ENCODE data around the gene CXCR3.
"Not testable (repeated sequence)": the region's sequence is repeated elsewhere in the genome, so short reads cannot be mapped to it uniquely, and the experiment has no call there.

The CXCR3 gene

GRCh38 chrX:71636438-71637252 is 18.3 kb upstream of the CXCR3 start:
- no peak for DNase-seq

- no peak for DNase-seq
These were observed 16.1 kb upstream of the CXCR3 start for GRCh38 chrX:71634366-71634765.

GRCh38 chrX:71632923-71633657 is 14.8 kb upstream of the CXCR3 start:
- DNase-seq: no peak

DNA sequence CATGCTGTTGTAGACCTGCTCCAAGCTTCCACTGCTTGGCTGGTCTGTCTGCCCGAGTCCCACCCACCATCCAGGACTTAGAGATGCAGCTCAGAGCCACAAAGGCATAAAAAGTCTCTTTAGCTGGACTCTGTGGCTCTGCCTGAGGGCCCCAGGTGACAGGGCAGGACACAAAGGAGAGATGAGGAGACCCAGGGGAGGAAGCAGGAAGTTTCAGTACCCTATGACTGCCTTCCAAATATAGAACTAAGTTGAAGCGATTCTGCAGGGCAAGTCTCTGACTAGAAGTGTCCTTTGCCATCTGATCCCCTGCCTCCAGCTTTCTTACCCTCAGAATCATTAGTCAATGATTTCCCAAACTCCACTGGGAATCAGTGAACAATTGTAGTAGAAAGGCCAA is 11.2 kb upstream of the CXCR3 start:
- DNase-seq: no peak

- DNase-seq: no peak
These were observed 9.5 kb upstream of the CXCR3 start for GRCh38 chrX:71627588-71628404.

DNA sequence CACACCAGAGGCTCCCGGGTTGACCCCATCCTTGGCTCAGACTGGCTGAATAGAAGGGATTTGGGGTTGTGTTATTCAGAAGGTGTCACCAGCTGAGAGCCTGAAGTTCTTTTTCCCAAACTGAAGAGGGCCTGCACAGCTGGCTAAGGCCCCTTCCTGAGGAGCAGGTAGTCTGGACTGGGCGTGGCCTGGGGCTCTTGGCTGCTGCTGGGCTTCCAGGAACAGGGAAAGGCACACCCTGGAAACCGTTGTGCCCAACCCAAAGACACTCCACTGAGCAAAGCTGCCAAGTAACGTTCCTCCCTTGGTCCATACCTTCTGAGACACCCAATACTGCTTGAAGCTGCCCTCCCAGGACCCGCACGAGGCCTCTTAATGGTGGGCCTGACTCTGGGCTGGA is 8.3 kb upstream of the CXCR3 start:
- DNase-seq: no peak

DNA sequence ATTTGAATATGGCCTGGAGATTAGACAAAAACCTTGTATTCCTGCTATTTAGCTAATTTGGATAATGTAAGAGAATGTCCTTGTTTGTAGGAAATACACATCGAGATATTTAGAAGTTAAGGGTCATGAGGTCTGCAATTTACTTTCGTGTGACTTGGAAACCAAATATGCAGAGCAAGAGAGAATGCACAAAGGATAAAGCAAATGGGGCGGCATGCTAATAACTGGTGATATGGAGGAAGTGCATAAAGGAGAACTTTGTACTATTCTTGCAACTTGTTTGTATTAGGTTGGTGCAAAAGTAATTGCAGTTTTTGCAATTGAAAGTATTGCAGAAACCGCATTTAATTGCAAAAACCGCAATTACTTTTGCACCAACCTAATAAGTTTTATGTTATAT is 7.2 kb upstream of the CXCR3 start:
- no peak for DNase-seq

DNA sequence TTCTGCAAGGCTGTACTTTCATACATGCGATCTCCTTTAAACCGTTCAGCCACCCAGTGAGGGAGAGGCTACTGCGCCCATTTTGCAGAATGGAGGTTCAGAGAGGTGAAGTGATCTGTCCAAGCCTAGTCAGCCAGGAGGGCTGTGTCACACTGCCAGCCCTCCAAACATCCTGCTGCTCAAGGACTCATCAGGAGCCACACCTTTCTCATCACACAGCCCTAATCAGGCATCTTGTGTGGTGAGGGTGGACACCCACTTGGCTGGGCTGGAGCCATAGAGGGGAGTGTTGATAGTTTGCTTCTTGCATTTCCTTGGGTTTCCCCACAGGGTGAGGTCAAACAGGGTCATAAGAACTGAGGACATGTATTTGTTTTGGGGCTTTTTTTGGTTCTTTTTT is 5.4 kb upstream of the CXCR3 start:
- DNase-seq: no peak

DNA sequence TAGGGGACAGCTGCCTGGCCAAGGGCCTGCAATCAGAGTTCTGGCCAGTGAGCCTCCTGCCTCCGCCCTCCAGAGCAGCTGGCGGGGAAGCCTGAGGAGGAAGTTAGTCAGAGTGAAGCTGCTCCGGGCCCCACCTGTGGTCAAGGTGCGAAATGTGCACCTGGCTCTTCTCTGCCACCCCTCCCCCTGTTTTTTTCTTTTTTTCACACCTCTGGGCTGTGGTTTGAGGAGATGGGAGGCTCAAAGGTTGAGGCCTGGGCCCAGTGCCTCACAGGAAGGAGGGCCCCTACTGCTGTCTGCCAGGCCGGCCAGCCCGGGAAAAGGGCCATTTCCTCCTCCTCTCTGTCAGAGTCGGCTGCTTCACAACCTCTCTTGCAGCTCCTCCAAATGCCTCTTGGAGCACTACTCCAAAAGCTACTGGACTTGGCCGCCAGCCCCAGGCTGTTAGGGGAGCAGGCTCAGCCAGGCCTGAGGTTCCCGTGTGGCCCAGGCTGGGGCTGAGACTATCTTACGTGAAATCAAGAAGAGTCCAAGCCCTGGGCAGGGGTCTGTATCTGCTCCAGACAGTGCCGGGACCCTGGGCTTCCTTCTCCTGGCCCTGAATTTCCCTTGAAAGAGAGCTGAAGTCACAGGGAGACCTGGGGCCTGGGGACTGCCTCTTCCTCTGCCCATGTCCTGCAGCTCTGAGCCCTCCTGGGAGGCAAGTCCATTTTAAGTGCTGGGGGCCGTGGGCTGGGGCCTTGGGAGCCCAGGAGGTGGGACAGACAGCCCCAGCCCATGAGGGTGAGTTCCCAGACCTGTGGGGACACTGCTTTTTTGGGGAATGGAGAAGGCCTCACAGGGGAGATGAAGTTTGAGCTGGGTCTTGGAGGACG is 4.5 kb upstream of the CXCR3 start:
- DNase-seq: peak in 1 of 2 experiments; percentile 2

DNA sequence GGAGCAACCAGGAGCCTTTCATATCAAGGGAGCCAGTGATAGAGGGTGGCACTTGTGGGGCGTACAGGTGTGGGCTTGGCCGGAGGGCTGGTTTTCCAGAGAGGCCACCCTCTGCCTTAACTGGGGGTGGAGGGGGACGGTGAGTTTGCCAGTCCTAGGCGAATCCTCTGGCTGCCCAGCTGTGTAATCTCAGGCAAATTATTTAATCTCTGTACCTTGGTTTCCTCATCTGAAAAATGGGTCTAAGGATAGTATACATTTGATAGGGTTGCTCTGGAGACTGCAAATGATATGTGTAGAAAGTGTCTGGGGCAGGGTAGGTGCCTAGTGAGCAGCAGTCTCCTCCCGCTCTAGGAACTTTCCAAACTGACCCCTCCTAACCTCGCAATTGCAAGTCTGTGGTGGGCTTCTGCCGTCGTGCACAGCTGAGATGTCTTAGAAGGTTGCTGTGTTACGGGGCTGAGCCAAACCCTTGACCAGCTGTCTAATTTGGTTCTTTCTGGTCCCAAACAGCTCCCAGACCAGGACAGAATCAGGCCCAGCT is 3.8 kb upstream of the CXCR3 start:
- no peak for DNase-seq

GRCh38 chrX:71621603-71622002 is 3.3 kb upstream of the CXCR3 start:
- no peak for DNase-seq

DNA sequence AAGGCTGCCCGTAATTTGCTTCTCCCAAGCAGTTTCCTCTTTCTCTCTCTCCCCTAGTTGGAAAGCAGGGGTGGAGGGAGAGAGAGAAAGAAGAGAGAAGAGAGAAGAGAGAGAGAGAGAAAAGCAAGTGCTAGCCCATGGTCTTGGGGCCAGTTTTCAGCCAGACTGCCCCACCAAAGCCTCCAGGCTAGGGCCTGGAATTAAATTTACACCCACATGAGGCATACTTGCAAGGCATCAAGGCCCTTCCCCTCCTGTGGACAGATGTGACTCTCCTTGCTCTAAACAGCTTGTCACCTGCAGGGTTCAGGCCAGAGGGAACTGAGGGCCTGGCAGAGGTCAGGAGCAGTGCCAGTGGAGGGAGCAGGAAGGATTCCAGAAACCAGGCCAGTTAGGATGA is 1.7 kb upstream of the CXCR3 start:
- no peak for DNase-seq

DNA sequence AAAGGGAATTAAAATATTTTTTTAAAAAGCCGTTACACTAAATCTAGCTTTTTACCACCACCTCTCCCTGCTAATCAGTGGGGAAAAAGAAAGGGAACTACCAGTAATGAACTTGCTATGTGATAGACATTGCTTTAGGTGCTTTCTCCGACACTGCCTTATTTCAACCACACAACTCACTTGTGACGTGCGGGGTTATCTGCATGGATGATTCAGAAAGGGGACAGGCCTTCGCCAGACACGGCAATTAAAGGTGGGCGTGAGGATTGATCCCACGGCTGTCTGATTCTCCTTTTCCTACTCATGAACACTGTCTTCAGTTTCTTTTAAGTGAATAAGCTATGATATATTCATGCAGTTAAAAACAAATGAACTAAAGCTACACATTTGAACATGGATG is 882 bp upstream of the CXCR3 start:
- no peak for DNase-seq

DNA sequence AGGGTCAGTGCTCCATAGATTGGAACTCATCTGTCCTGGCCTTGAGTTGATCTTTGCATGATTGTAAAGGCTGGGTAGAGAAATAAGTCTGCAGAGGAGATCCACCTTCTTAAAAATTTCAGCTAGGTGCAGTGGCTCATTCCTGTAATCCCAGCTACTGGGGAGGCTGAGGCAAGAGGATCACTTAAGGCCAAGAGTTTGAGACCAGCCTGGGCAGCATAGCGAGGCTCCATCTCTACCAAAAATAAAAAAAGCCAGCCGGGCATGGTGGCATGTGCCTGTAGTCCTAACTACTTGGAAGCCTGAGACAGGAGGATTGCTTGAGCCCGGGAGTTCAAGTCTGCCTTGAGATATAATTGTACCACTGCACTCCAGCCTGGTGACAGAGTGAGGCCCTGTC is 476 bp upstream of the CXCR3 start:
- DNase-seq: no peak

DNA sequence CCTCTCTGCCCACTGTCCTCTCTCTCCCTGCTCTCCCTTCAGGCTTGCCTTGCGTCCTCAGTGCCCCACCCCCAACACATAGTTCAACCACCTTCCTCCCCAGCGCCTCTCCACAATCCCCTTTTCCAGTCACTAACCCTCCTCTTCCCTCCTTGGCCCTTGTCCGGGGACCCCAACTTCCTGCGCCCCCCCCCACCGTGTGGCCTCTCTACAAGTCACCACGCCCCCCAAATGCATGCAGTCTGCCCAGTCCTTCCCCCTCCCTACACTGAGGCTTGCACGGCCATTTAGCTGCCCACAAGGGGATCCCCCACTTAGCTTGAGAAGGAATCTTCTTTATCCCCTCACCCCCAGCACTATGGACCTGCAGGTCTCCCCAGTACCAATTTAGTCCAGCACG is 569 bp downstream of the CXCR3 start:
- no peak for DNase-seq

GRCh38 chrX:71616672-71617529 is 1.4 kb downstream of the CXCR3 start:
- DNase-seq: no peak

DNA sequence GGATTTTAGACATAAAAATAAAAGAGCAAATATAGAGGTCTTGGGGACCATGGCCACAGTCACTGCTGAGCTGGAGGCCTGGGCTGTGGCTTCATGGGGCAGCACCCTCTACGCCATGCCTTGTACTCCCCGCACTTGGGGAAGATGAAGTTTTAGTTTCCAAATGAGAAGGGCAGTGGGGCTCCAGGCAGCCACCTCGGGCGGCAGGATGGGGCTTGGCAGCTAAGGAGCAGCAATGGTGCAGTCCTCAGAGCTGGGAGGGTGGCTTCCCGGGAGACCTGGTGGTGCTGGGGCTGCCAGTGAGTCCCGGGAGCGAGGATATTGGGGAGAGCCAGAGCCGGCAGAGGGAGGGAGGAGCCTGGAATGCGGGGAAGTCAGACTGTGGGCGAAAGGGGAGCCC is 2.4 kb downstream of the CXCR3 start:
- DNase-seq: no peak

- DNase-seq: no peak
These were observed 3.3 kb downstream of the CXCR3 start for GRCh38 chrX:71615056-71615455.

DNA sequence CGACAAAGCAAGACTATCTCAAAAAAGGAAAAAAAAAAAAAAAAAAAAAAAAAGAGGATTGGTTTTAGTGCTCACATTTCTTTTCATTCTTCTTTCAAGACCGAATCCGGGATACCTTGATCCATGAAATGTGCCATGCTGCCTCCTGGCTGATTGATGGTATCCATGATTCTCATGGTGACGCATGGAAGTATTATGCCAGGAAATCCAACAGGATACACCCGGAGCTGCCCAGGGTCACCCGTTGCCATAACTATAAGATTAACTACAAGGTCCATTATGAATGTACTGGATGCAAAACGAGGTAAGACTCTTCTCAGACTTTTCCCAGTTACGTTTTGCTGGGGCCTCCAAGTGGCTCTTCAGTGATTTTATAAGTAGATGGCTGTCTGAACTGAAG is 6.1 kb downstream of the CXCR3 start:
- no peak for DNase-seq

DNA sequence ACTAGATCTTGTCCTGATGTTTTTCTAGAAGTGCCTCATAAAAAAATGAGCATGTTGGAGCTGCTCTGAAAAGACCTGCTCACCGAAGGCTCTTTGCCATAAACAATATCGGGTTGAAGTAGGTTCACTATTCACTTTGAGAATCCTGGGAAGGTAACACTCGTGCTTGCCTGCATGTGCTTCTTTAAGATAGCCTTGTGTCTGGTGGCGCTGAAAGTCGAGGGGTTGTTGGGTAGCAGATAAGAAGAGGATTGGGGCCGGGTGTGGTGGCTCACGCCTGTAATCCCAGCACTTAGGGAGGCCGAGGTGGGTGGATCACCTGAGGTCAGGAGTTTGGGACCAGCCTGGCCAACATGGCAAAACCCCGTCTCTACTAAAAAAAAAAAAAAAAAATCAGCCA is 6.6 kb downstream of the CXCR3 start:
- not testable (repeated sequence) for DNase-seq

DNA sequence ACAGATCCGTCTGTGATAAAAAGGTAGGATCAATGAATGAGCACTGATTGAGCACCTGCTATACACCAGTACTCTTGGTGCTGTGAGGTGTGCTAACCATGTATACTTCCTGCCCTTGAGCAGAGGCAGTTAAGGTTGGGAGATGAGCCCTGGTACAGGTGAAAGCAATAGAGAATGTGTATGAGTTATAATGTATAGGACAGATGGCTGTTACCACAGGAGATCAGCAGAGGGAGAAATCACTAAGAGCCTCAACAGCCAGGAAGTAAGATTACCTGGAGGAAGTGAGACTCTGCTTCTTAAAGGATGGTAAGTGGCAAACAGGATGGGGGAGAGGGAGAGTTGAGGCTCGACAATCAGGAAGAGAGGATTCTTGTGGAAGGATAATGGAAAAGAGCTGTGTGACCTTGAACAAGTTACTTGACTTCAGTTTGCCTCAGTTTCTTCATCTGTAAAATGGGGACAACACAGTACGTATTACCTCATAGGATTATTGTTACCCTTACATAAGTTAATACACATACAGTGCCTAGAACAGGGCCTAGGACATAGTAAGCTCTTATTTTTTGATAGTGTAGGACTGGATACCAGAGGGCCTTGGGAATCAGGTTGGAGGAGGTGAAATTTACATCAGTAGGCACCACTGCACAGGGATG is 9.1 kb downstream of the CXCR3 start:
- DNase-seq: no peak

Measured in NCI-H526 (cell line).